Measurements from ENCODE around the gene ZDHHC14.

ZDHHC14 gene

DNA sequence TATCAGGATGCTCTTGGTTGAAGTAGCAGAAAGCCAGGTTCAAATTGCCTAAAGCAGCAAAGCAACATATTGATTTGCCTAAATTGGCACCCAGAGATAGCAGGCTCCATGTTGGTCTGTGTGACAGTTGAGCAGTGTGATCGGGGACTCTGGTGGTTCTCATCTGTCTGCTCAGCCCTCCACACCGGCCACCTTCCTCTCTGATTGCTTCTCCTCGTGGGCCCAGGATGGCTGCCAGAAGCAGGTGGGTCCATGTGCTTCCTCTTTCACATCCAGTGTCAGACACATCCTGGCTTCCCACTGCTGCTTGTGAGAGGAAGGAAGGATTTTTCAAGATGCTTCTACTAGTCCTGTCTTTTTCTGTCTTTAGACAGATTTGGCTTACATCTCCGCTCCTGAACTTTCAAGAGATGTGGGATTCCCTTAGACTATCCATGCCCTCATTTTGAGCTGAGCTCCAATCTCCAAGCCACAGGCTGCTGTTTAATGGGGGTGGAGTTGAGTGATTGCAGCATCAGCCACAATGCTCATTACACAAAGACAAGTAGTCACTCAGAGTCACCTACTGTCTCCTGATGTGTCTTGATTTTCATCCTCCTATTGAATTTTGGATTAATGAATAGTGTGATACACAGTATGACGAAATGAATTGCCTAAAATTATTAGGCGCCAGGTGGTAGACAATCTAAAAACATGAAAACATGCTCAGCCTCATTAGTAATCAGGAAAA, 122.2 kb downstream of the ZDHHC14 start:
- Mint-ChIP-seq H3K27ac (ENCODE audit: low read depth) (no peak overlapping the region), H3K4me3 (no peak overlapping the region), H3K4me1 (no peaks in the 10 kb centered on the region), H3K36me3 (ENCODE audit: insufficient read depth) (no peaks in the 10 kb centered on the region), H3K9me3 (peaks cover 19% of the 10 kb centered on the region), H3K27me3 (no peaks in the 10 kb centered on the region)
- DNase-seq (ENCODE audit: low spot score in 2 of 2) (no peak), ATAC-seq (replicated peaks; ENCODE audit: extremely low read depth, poor library complexity, severe bottlenecking) (no peak)

DNA sequence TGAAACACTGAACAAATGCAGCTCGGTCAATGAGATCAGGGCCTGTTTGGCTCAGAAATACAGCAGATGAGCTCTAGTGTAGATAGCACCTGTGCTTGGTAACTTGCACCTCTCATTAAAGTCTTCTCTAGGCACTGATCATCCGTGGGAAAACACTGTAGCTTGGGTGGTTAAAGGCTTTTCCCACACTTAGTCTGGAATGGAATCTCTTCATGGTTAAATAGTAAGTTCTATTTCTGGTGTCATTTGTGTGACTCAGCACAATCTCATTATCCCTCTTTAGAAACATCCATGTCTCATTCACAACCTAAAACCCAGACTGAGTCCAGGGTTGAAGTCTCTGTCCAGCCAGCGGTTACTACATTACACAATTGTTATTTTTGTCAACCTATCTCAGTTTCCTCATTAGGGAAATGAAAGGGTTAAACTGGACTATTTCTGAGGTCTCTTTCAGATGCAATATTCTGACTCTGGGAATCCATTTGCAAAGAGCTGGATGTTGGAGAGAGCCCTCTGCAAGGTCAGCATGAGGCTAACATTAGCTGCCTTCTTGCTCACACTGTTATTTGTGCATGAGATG, 125.0 kb downstream of the ZDHHC14 start:
- H3K36me3 Mint-ChIP-seq (ENCODE audit: insufficient read depth), result no peaks in the 10 kb centered on the region
- no peak overlapping the region for H3K27ac Mint-ChIP-seq (ENCODE audit: low read depth)
- no peak for ATAC-seq (replicated peaks; ENCODE audit: extremely low read depth, poor library complexity, severe bottlenecking)
- H3K4me3 Mint-ChIP-seq, result no peak overlapping the region
- H3K4me1 Mint-ChIP-seq, result peaks cover 10% of the 10 kb centered on the region
- H3K9me3 Mint-ChIP-seq, result peaks cover 19% of the 10 kb centered on the region
- no peak for DNase-seq (ENCODE audit: low spot score in 2 of 2)
- H3K27me3 Mint-ChIP-seq, result no peaks in the 10 kb centered on the region

DNA sequence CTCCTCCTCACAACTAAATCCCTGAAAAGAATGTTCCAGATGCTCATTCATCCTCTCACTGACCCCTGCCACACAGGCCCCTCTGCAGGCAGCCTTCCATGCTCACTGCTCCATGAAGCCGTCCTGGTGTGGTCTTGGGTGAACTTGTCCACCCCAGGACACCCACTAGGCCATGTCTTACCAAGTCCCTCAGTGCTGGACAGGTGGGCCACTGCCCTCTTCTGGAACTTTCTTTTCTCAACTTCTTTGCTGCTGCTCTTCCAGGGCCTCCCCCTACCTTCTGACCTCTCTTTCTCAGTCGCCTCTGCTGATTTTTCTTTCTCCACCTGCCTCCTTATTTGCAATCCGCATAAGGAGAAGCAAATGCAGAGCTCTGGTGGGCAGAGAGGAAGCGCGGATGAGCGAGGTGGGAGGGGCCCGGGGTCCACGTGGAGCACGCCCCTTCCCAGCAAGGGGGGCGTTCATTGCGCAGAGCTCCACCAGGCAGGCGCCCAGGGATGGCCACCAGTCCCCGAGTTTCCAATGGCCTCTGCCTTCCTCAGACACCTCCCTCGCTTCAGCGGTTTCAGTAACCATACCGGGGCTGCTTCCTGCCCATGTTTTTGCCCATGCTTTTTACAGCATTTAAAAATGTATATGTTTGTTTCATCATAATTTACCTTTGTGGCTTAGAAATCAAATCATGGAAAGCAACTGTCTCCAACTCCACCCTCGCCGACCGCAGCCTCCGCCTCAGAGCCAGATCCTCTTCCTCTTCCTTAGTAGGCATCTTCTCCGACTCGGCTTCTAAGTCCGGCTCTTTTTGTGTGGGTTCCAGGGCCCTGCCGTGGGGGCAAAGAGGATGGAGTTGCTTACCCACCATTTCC, 129.6 kb downstream of the ZDHHC14 start:
- Mint-ChIP-seq H3K4me3 (peak overlapping the region; percentile 71), H3K4me1 (peaks cover 17% of the 10 kb centered on the region), H3K27me3 (no peaks in the 10 kb centered on the region), H3K27ac (ENCODE audit: low read depth) (peak overlapping the region; percentile 75), H3K36me3 (ENCODE audit: insufficient read depth) (no peaks in the 10 kb centered on the region), H3K9me3 (peaks cover 11% of the 10 kb centered on the region)
- ATAC-seq (replicated peaks; ENCODE audit: extremely low read depth, poor library complexity, severe bottlenecking) (no peak), DNase-seq (ENCODE audit: low spot score in 2 of 2) (no peak)

DNA sequence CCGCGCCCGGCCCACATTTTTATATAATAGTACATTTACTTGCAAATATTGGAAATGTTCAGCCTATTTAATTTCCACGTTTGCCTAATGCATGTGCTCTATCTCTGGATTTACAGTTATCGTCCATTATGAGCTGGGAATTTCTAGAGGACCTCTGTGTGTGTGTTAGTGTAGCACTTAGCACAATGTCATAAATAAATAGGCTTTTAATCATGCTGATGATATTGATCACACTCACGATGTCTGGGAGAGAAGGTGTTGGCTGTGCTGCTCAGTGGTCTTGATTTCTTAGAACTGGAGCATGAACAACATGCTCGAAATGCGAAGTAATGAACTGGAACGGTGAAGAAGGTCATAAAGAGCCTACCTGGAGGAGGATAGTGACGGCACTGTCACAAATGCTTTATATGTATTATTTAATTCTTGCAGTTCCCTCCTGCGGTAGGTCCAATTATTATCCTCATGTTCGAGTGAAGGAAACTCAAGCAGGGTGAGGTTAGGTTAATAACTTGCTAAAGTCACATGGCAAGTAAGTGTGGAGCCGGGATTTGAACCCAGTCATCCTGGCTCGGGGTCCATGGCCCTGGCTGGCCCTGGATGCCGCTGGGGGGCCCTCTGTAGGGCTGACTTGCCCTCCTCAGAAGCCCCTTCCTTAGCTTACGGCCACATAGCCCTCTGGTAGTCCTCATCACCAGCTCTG, 130.8 kb downstream of the ZDHHC14 start:
- no peak for DNase-seq (ENCODE audit: low spot score in 2 of 2)
- Mint-ChIP-seq H3K27ac (ENCODE audit: low read depth) (no peak overlapping the region), H3K36me3 (ENCODE audit: insufficient read depth) (no peaks in the 10 kb centered on the region), H3K4me3 (no peak overlapping the region), H3K4me1 (peaks cover 17% of the 10 kb centered on the region), H3K27me3 (no peaks in the 10 kb centered on the region), H3K9me3 (no peaks in the 10 kb centered on the region)
- ATAC-seq (replicated peaks; ENCODE audit: extremely low read depth, poor library complexity, severe bottlenecking), result no peak

DNA sequence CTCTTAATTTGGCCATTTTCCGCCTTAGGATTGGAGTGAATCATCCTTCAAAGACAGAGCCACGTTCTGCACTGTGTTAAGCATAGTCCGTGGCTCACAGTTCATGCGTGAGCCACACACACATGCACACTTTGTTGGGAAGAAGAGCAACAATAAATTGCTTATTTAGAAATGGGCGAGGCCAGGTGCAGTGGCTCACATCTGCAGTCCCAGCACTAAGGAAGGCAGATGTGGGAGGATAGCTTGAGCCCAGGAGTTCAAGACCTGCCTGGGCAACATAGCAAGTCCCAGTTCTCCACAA, 131.3 kb downstream of the ZDHHC14 start:
- Mint-ChIP-seq H3K4me3 (no peak overlapping the region), H3K27me3 (no peaks in the 10 kb centered on the region), H3K36me3 (ENCODE audit: insufficient read depth) (no peaks in the 10 kb centered on the region), H3K9me3 (no peaks in the 10 kb centered on the region), H3K4me1 (peaks cover 17% of the 10 kb centered on the region), H3K27ac (ENCODE audit: low read depth) (no peak overlapping the region)
- ATAC-seq (replicated peaks; ENCODE audit: extremely low read depth, poor library complexity, severe bottlenecking) (no peak), DNase-seq (ENCODE audit: low spot score in 2 of 2) (no peak)

DNA sequence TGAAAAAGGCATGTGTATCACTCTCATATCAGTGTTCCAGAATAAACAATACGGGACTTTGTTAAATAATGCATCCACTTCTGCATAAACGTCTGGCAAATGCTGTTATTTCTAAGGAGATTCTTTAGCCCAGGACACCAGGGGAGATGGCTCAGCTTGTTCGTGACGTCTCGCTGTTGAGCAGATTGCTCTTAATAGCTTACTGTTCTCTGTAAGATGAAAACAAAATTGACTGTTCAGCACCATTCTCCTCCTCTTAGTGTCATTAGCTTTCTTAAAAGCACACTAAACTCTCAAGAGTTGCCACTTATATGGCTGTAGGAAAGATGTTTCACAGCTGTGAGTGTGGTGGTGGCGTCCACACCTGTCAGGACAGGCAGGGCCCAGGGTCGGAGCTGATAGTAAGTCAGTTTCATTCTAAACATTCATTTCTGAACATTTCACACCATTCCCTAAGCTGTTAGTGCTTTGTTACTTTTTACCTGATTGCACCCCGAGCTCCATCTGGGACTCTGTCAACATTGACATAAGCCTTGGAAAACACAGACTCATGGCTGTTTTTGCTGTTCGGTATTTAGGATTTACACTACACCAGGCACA, 132.1 kb downstream of the ZDHHC14 start:
- H3K27me3 Mint-ChIP-seq, result no peaks in the 10 kb centered on the region
- no peak for DNase-seq (ENCODE audit: low spot score in 2 of 2)
- H3K27ac Mint-ChIP-seq (ENCODE audit: low read depth), result no peak overlapping the region
- no peak for ATAC-seq (replicated peaks; ENCODE audit: extremely low read depth, poor library complexity, severe bottlenecking)
- peaks cover 17% of the 10 kb centered on the region for H3K4me1 Mint-ChIP-seq
- no peaks in the 10 kb centered on the region for H3K36me3 Mint-ChIP-seq (ENCODE audit: insufficient read depth)
- no peak overlapping the region for H3K4me3 Mint-ChIP-seq
- H3K9me3 Mint-ChIP-seq, result no peaks in the 10 kb centered on the region

DNA sequence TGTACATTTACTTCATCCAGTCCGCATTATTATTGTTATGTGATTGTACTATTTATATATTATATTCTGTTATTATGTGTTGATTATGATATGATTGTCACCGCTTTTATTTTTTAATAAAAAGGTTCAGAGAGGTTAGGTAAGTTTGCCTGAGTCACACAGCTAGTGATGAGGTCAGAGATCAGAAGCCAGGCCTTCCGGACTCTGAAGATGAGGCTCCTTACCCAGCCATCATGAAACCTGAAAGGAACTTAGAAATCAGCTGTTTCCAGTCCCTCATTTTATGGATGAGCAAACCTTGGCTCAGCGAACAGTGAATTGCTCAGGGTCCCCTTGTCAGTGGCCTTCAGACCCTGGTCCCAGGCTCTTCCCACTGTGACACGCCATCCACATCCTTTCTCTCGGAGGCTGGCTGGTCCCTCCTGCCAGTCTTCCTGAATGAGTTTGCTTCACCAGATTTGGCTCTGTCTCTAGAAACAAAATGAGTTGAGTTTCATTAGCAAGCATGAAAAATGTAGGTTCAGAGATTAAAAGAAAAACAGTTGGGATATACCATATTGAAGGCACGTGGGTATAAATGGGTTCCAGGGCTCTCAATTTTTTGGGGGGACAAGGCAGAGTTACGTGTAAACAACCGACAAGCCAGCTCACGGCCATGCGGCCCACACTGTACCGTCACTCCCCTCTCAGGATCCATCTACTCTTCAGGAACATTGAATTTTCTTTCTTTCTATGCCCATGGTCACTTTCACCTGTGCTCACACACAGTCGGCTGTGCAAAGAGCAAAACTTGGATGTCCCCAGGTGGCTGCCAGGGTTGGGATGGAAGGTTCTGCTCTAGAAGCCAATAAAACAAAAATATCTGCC, 132.9 kb downstream of the ZDHHC14 start:
- no peak for ATAC-seq (replicated peaks; ENCODE audit: extremely low read depth, poor library complexity, severe bottlenecking)
- no peaks in the 10 kb centered on the region for H3K27me3 Mint-ChIP-seq
- no peak overlapping the region for H3K27ac Mint-ChIP-seq (ENCODE audit: low read depth)
- H3K4me3 Mint-ChIP-seq, result no peak overlapping the region
- H3K9me3 Mint-ChIP-seq, result no peaks in the 10 kb centered on the region
- DNase-seq (ENCODE audit: low spot score in 2 of 2), result no peak
- peaks cover 17% of the 10 kb centered on the region for H3K4me1 Mint-ChIP-seq
- H3K36me3 Mint-ChIP-seq (ENCODE audit: insufficient read depth), result no peaks in the 10 kb centered on the region

DNA sequence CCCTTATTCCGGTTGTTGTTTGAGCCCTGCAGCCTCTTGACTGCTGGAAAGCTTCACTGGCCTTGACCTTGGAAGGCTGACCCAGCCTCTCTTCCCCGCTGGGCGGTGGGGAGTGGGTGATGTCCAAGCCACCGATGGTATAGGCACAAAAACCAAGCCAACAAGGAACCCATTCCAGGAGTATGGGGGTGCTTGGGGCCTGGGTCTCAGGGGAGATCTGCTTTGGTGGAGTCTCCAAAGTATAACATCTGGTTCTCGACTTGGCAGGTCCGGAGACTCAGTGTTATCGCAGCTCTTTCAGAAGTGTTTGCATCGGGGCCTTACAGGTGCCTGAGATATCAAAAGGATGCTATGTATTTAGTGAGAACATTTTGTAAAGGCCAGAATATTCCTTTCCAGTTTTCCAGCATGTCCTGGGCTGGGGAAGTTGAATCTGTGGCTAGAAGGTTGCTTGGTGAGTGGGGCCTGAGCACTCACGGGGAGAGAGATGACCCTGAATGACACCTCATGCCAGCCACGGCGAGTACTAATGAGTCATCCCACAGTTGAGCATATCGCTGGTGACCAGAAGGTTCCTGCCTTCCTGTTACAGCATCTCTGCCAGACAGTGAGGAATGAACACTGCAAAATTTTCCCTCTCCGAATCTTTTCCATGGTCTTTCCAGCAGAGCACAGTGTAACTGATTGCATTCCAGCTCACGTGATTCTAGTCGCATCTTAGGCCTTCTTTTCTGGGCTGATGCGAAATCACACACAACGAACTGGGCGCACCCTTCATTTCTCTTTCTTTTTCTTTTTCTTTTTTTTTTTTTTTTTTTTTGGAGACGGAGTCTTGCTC, 133.9 kb downstream of the ZDHHC14 start:
- peaks cover 17% of the 10 kb centered on the region for H3K4me1 Mint-ChIP-seq
- H3K27ac Mint-ChIP-seq (ENCODE audit: low read depth), result no peak overlapping the region
- no peak for DNase-seq (ENCODE audit: low spot score in 2 of 2)
- no peaks in the 10 kb centered on the region for H3K9me3 Mint-ChIP-seq
- no peaks in the 10 kb centered on the region for H3K27me3 Mint-ChIP-seq
- H3K36me3 Mint-ChIP-seq (ENCODE audit: insufficient read depth), result no peaks in the 10 kb centered on the region
- no peak for ATAC-seq (replicated peaks; ENCODE audit: extremely low read depth, poor library complexity, severe bottlenecking)
- H3K4me3 Mint-ChIP-seq, result no peak overlapping the region

DNA sequence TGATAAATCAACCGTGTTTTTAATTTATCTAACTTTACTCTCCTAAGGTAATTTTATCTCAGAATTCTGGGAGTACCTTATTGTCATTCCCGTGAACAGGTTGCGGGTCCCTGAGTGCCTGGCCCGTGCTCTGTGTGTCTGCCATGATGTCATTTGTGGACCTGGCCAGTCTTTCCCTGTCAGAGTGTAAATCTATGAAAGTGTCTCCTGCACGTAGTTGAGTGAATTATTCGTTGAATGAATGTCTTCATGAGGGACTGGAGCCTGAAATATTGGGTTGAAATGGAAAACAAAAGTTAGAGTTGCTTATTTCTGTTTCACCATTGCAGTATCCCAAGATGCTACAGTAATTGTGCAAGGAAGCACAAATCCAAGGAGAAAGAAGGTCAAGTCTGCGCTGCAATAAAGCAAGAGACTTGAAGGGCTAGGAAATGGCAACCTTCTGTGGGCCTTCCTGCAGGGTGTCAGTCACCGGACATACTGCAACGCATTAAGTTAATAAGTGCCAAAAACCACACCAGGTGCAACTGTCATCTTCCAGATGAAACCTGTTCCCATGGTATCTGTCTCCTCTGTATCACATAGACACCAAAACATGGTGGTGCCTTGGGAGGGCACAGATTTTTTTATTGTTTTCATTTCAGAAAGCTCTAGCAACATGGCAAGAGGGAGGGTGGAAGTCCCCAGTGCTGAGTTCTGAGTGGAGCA, 135.5 kb downstream of the ZDHHC14 start:
- Mint-ChIP-seq H3K27me3 (no peaks in the 10 kb centered on the region), H3K4me3 (no peak overlapping the region), H3K9me3 (no peaks in the 10 kb centered on the region)

DNA sequence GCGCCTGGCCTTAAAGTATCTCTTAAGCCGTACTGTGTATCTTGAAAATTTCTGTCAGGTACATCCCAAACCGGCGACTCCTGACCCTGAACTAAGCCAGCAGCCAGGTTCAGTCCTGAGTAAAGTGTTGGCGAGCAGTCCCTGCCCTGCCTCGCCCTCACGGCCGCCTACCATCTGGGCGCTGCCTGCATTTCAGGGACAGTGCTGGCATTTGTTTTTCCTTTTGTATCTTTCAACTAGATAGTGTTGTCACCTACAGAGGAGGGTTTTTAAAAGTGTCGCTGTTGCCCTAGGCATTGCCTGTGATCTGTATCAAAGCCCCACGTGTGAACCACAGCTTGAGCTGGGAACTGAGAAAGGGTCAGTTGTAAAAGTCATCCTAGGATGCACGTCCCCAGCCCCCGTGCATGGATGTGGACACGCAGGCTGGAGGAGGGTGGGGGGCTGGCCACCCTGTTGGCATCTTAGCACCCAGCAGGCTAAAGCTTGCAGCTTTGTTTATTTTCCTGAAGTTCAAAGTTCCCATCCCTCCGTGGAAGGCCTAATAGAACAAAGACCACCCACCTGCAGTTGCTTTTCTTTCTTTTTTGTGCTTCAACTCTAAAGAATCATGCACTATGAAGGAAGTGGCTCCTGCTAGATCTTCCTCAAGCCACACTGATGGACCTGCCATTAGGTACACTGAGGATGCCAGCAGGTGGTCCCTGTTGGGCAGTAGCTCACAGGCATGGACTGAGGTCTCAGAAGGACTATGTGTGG, 136.8 kb downstream of the ZDHHC14 start:
- peaks cover 7% of the 10 kb centered on the region for H3K4me1 Mint-ChIP-seq
- no peak overlapping the region for H3K4me3 Mint-ChIP-seq
- no peaks in the 10 kb centered on the region for H3K27me3 Mint-ChIP-seq
- ATAC-seq (replicated peaks; ENCODE audit: extremely low read depth, poor library complexity, severe bottlenecking) (no peak), DNase-seq (ENCODE audit: low spot score in 2 of 2) (no peak)
- H3K9me3 Mint-ChIP-seq, result no peaks in the 10 kb centered on the region
- no peak overlapping the region for H3K27ac Mint-ChIP-seq (ENCODE audit: low read depth)
- peaks cover under 1% of the 10 kb centered on the region for H3K36me3 Mint-ChIP-seq (ENCODE audit: insufficient read depth)

More for the DNA sequence above, 135.5 kb downstream of the ZDHHC14 start:
- Mint-ChIP-seq H3K27ac (ENCODE audit: low read depth) (no peak overlapping the region), H3K36me3 (ENCODE audit: insufficient read depth) (no peaks in the 10 kb centered on the region), H3K4me1 (peaks cover 5% of the 10 kb centered on the region)
- no peak for DNase-seq (ENCODE audit: low spot score in 2 of 2)
- ATAC-seq (replicated peaks; ENCODE audit: extremely low read depth, poor library complexity, severe bottlenecking), result no peak

Measured in central memory CD8-positive, alpha-beta T cell (primary cell).